GM19395 (cell line): ENCODE measurements around the gene IQSEC3.
"Not testable (repeated sequence)": the region's sequence is repeated elsewhere in the genome, so short reads cannot be mapped to it uniquely, and the experiment has no call there.

Experiments used
- ATAC-seq: cut with Tn5 transposase; IDR thresholded peaks from one replicate; pipeline ENCODE4 v1.9.1; 2021; ENCODE audit warnings: mild to moderate bottlenecking, moderate library complexity; ENCODE audit not compliant: unreplicated experiment

The IQSEC3 gene

GRCh38 chr12:52902-53734 is 13.4 kb upstream of the IQSEC3 start:
- ATAC-seq, result not testable (repeated sequence)

- ATAC-seq, result no peak
These were observed 12.5 kb upstream of the IQSEC3 start for GRCh38 chr12:53735-54730.

GRCh38 chr12:54750-55535 is 11.6 kb upstream of the IQSEC3 start:
- no peak for ATAC-seq

- no peak for ATAC-seq
These were observed 9.8 kb upstream of the IQSEC3 start for GRCh38 chr12:56683-57346.

GRCh38 chr12:57539-57938 is 9.0 kb upstream of the IQSEC3 start:
- no peak for ATAC-seq

- no peak for ATAC-seq
These were observed 7.7 kb upstream of the IQSEC3 start for GRCh38 chr12:58832-59231.

- not testable (repeated sequence) for ATAC-seq
These were observed 4.7 kb upstream of the IQSEC3 start for GRCh38 chr12:61845-62244.

- not testable (repeated sequence) for ATAC-seq
These were observed 990 bp upstream of the IQSEC3 start for GRCh38 chr12:65491-66063.

GRCh38 chr12:66782-67504 is 376 bp downstream of the IQSEC3 start:
- ATAC-seq, result not testable (repeated sequence)

- ATAC-seq, result not testable (repeated sequence)
These were observed 3.1 kb downstream of the IQSEC3 start for GRCh38 chr12:69677-70076.

GRCh38 chr12:70541-70940 is 4.0 kb downstream of the IQSEC3 start:
- ATAC-seq, result not testable (repeated sequence)

- ATAC-seq, result not testable (repeated sequence)
These were observed 5.5 kb downstream of the IQSEC3 start for GRCh38 chr12:72018-72417.

- not testable (repeated sequence) for ATAC-seq
These were observed 8.0 kb downstream of the IQSEC3 start for GRCh38 chr12:74420-75190.

- not testable (repeated sequence) for ATAC-seq
These were observed 9.0 kb downstream of the IQSEC3 start for GRCh38 chr12:75541-75940.

GRCh38 chr12:76102-76501 is 9.5 kb downstream of the IQSEC3 start:
- not testable (repeated sequence) for ATAC-seq

- not testable (repeated sequence) for ATAC-seq
These were observed 10.0 kb downstream of the IQSEC3 start for GRCh38 chr12:76551-76950.

GRCh38 chr12:77101-77719 is 10.6 kb downstream of the IQSEC3 start:
- not testable (repeated sequence) for ATAC-seq
